Stomach smooth muscle (tissue), 2 donors: ENCODE measurements around the gene SIAE.
"Not testable (repeated sequence)": the region's sequence is repeated elsewhere in the genome, so short reads cannot be mapped to it uniquely, and the experiment has no call there.

Source experiments
- H3K27ac ChIP-seq: one replicate; pipeline ENCODE4 v1.7.0; 2013; ENCODE audit warnings: mild to moderate bottlenecking, low read length, inconsistent platforms
- H3K27me3 ChIP-seq, 2 donors: one replicate each; pipeline ENCODE4 v1.7.0; 2013; ENCODE audit warnings: low read length in 2 of 2; ENCODE audit not compliant: insufficient read depth in 2 of 2, control insufficient read depth in 1 of 2
- H3K36me3 ChIP-seq, 2 donors: one replicate each; pipeline ENCODE4 v1.7.0; 2013; ENCODE audit warnings: low read length in 2 of 2; ENCODE audit not compliant: control insufficient read depth in 2 of 2, insufficient read depth in 2 of 2
- H3K4me1 ChIP-seq: one replicate; pipeline ENCODE4 v1.7.0; 2013; ENCODE audit warnings: low read length; ENCODE audit not compliant: control insufficient read depth, insufficient read depth
- H3K4me3 ChIP-seq, 2 donors: one replicate each; pipeline ENCODE4 v1.7.0; 2013; ENCODE audit warnings: low read length in 2 of 2
- H3K9ac ChIP-seq, 2 donors: one replicate each; pipeline ENCODE4 v1.7.0; 2013; ENCODE audit warnings: low read length in 2 of 2, mild to moderate bottlenecking in 1 of 2
- H3K9me3 ChIP-seq, 2 donors: one replicate each; pipeline ENCODE4 v1.7.0; 2013; ENCODE audit warnings: low read length in 2 of 2; ENCODE audit not compliant: control insufficient read depth in 2 of 2
- donor health status: healthy.
- donor health status: Pancreatic carcinoma.

Gene SIAE

GRCh38 chr11:124605719-124606118 is 67.8 kb downstream of the SIAE start:
- no peaks in the 10 kb centered on the region for H3K36me3 ChIP-seq
- H3K4me1 ChIP-seq = no peaks in the 10 kb centered on the region

GRCh38 chr11:124602723-124603122 is 70.8 kb downstream of the SIAE start:
- H3K27me3 ChIP-seq = not testable (repeated sequence)

More at GRCh38 chr11:124605719-124606118, 67.8 kb downstream of the SIAE start:
- no peak overlapping the region for H3K9ac ChIP-seq
- H3K4me3 ChIP-seq = no peak overlapping the region
- H3K9me3 ChIP-seq = no peaks in the 10 kb centered on the region
- no peak overlapping the region for H3K27ac ChIP-seq
- H3K27me3 ChIP-seq = no peaks in the 10 kb centered on the region

GRCh38 chr11:124602193-124602592 is 71.3 kb downstream of the SIAE start:
- H3K4me3 ChIP-seq = no peak overlapping the region
- H3K27ac ChIP-seq = no peak overlapping the region
- no peaks in the 10 kb centered on the region for H3K4me1 ChIP-seq
- H3K9me3 ChIP-seq = no peaks in the 10 kb centered on the region
- peaks cover 0 to 4% of the 10 kb centered on the region in 2 donors for H3K27me3 ChIP-seq
- H3K36me3 ChIP-seq = no peaks in the 10 kb centered on the region
- H3K9ac ChIP-seq = no peak overlapping the region

More at GRCh38 chr11:124602723-124603122, 70.8 kb downstream of the SIAE start:
- H3K36me3 ChIP-seq, H3K4me3 ChIP-seq, H3K4me1 ChIP-seq, H3K27ac ChIP-seq, H3K9me3 ChIP-seq, H3K9ac ChIP-seq: not testable (repeated sequence)

- no peak overlapping the region for H3K4me3 ChIP-seq
- no peak overlapping the region for H3K27ac ChIP-seq
- H3K9me3 ChIP-seq = no peaks in the 10 kb centered on the region
- H3K9ac ChIP-seq = no peak overlapping the region
- peaks cover 0 to 4% of the 10 kb centered on the region in 2 donors for H3K27me3 ChIP-seq
- no peaks in the 10 kb centered on the region for H3K36me3 ChIP-seq
- H3K4me1 ChIP-seq = no peaks in the 10 kb centered on the region
Observed at GRCh38 chr11:124600621-124601320, 72.8 kb downstream of the SIAE start.

- H3K36me3 ChIP-seq = no peaks in the 10 kb centered on the region
- no peaks in the 10 kb centered on the region for H3K4me1 ChIP-seq
- H3K27ac ChIP-seq = no peak overlapping the region
- no peak overlapping the region for H3K4me3 ChIP-seq
- H3K27me3 ChIP-seq = peaks cover 0 to 4% of the 10 kb centered on the region in 2 donors
- no peak overlapping the region for H3K9ac ChIP-seq
- H3K9me3 ChIP-seq = no peaks in the 10 kb centered on the region
Observed at GRCh38 chr11:124597626-124598025, 75.9 kb downstream of the SIAE start.

- Histone ChIP-seq H3K9me3 (no peaks in the 10 kb centered on the region), H3K4me3 (no peak overlapping the region), H3K4me1 (no peaks in the 10 kb centered on the region), H3K36me3 (no peaks in the 10 kb centered on the region), H3K27me3 (peaks cover 0 to 4% of the 10 kb centered on the region in 2 donors), H3K9ac (no peak overlapping the region), H3K27ac (no peak overlapping the region)
Observed at GRCh38 chr11:124595302-124595701, 78.2 kb downstream of the SIAE start.

- Histone ChIP-seq H3K27ac (no peak overlapping the region), H3K4me1 (no peaks in the 10 kb centered on the region), H3K4me3 (no peak overlapping the region), H3K9me3 (no peaks in the 10 kb centered on the region), H3K27me3 (peaks cover 0 to 1% of the 10 kb centered on the region in 2 donors), H3K9ac (no peak overlapping the region), H3K36me3 (no peaks in the 10 kb centered on the region)
Observed at GRCh38 chr11:124592627-124593026, 80.9 kb downstream of the SIAE start.

- Histone ChIP-seq H3K4me3 (no peak overlapping the region), H3K9ac (no peak overlapping the region), H3K4me1 (no peaks in the 10 kb centered on the region), H3K36me3 (no peaks in the 10 kb centered on the region), H3K27me3 (no peaks in the 10 kb centered on the region), H3K27ac (no peak overlapping the region), H3K9me3 (no peaks in the 10 kb centered on the region)
Observed at GRCh38 chr11:124591430-124591829, 82.1 kb downstream of the SIAE start.

- Histone ChIP-seq H3K9ac (no peak overlapping the region), H3K4me1 (no peaks in the 10 kb centered on the region), H3K4me3 (no peak overlapping the region), H3K9me3 (no peaks in the 10 kb centered on the region), H3K27me3 (peaks cover 0 to 3% of the 10 kb centered on the region in 2 donors), H3K36me3 (no peaks in the 10 kb centered on the region), H3K27ac (no peak overlapping the region)
Observed at GRCh38 chr11:124586238-124586860, 87.2 kb downstream of the SIAE start.

- Histone ChIP-seq H3K27ac (no peak overlapping the region), H3K4me1 (no peaks in the 10 kb centered on the region), H3K36me3 (no peaks in the 10 kb centered on the region), H3K9ac (no peak overlapping the region), H3K27me3 (peaks cover 0 to 3% of the 10 kb centered on the region in 2 donors), H3K9me3 (no peaks in the 10 kb centered on the region), H3K4me3 (no peak overlapping the region)
Observed at GRCh38 chr11:124584681-124585372, 88.7 kb downstream of the SIAE start.
